NCI-H345 treated with DMSO at 0.1 percent for 48 hours (cell line): ENCODE measurements around the gene GTF3C2.
"Not testable (repeated sequence)": the region's sequence is repeated elsewhere in the genome, so short reads cannot be mapped to it uniquely, and the experiment has no call there.

Experiments
- DNase-seq: peaks from one replicate; lab custom pipeline; 2025; ENCODE audit not compliant: unreplicated experiment; lab: John Stamatoyannopoulos, UW

GTF3C2 gene

DNA sequence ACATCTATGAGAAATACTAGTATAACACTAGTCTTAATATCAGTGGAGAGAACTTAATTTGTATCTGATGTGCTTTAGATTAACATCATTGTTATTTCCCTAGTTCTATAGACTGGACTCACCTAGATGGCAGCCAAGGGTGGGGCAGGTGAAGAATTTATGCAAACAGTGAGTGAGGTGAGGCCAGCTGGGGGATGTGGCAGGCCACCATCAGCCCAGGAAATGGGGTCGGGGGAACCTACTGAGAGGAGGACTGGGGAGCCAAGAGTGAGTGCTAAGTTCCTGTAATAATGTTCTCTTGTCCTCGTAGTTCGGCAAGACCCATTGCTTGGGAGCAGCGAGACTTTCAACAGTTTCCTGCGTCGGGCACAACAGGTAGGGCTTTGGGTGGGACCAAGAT, 16.4 kb upstream of the GTF3C2 start:
- no peak for DNase-seq

- no peak for DNase-seq
These were observed 14.5 kb upstream of the GTF3C2 start for GRCh38 chr2:27370816-27371620.

GRCh38 chr2:27370026-27370815, 13.7 kb upstream of the GTF3C2 start, which contains the start of the genes EIF2B4 and SNX17:
Gene EIF2B4 (minus strand): TSS chr2:27370338. CDS start chr2:27370314, 24 bp downstream.
Gene SNX17 (plus strand): TSS chr2:27370616. CDS start chr2:27370744, 128 bp downstream.
- DNase-seq = peak; percentile 99

- no peak for DNase-seq
These were observed 13.0 kb upstream of the GTF3C2 start for GRCh38 chr2:27369471-27370025.

DNA sequence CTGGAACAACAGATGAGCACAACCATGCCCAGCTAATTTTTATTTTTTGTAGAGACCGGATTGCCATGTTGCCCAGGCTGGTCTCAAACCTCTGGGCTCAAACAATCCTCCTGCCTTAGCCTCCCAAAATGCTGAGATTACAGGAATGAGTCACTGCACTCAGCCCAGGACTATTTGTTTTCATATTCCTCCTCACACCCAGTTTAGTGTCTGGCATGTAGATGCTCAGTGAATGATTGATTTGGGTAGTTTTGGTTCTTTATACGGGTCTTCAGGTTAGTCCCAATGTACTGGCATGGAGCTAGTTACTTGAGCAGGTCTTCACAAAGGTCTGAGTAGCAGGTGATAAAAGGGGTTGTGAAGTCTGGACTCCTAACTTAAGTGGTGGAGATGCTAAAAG, 7.4 kb upstream of the GTF3C2 start:
- DNase-seq = no peak

- no peak for DNase-seq
These were observed 6.3 kb upstream of the GTF3C2 start for GRCh38 chr2:27362678-27363420.

DNA sequence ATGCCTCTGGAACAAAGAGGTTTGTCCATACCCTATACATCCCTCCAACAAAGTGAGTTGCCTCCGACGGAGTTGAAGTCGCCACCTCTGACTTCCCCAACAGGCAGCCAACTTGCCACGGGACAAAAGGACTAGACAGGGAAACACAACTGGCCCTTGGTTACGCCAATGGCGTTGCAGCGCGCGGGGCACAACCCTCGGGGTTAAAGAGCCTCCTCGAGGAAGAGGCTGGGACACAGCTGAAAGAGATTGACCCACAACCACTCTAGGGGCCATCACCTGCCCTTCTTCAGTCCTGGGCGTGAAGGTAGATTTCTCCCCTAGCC, 545 bp downstream of the GTF3C2 start:
- no peak for DNase-seq

DNA sequence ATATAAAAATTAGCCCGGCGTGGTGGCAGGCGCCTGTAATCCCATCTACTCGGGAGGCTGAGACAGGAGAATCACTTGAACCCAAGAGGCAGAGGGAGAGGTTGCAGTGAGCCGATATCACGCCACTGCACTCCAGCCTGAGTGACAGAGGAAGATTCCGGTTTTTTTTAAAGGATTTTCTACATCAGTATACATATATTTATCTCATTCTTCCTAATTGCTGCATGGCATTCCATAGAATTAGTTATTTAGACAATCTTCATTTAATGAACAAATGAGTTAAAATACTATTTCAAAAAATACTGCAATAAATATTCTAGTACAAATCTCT, 2.0 kb downstream of the GTF3C2 start:
- no peak for DNase-seq

DNA sequence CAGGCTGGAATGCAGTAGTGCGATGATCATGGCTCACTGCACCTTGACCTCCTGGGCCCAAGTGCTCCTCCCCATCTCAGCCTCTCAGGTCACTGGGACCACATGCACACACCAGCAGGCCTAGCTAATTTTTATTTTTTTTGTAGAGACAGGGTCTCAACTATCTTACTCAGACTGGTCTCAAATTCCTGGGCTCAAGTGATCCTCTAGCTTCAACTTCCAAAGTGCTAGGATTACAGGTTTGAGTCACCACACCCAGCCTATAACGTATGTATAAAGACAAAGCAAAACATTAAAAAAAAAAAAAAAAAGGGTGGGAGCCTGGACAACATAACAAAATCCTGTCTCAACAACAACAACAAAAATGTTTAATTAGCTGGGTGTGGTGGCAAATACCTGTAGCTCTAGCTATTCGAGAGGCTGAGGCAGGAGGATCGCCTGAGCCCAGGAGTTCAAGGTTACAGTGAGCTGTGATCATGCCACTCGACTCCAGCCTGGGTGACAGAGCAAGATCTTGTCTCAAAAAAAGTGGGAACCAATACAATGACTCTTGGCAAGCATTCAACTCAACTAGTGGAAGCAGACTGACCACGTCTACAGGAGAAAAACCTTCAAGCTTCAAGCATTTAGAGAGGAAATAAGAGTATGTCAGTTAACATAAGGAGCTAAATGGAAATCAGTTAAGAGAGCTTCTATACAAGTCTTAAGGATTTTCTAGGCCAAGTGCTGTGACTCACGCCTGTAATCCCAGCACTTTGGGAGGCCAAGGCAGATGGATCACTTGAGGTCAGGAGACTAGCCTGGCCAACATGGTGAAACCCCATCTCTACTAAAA, 2.6 kb downstream of the GTF3C2 start:
- no peak for DNase-seq

- DNase-seq = not testable (repeated sequence)
These were observed 3.2 kb downstream of the GTF3C2 start for GRCh38 chr2:27353386-27353761.

GRCh38 chr2:27351802-27352598, 4.6 kb downstream of the GTF3C2 start:
- DNase-seq = no peak

DNA sequence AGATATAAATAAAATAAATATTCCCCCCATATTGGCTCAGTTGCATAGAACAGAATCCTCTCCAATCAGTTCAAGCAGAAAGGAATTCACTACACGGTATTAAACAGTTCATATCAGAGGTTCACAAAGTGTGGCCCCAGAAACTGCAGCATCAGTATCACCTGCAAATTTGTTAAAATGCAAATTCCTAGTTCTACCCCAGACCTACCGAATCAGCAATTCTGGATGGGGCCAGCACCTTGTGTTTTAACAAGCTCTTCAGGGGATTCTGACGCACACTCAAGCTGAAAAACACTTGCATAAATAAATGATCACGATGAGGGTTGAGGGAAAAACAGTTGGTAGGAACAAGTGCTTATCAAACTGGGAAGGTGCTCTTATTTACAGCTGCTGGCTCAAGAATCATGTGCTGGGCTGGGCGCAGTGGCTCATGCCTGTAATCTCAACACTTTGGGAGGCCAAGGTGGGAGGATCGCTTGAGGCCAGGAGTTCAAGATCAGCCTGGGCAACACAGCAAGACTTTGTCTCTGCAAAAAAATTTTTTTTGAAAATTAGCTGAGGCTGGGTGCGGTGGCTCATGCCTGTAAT, 6.4 kb downstream of the GTF3C2 start:
- no peak for DNase-seq

GRCh38 chr2:27347641-27348040, 8.9 kb downstream of the GTF3C2 start:
- no peak for DNase-seq

DNA sequence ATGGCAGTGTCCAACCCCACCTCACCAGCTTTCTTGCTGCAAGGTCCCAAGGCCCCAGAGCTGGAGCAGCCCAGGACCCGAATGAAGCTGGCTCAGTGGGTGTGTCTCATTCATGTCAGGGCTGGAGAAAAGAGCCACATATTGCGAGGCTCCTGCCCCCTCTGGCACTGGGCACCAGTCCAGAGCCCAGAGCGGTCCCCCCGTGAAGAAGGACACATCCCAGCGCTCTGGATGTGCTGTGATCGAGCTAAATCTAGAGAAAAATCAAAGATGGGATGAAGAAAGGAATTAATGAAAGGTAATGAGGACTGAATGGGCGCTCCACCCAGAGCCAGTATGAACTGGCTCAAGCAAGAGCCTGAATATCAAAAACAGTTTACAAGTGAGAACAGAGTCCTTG, 20.4 kb downstream of the GTF3C2 start:
- no peak for DNase-seq

- no peak for DNase-seq
These were observed 21.3 kb downstream of the GTF3C2 start for GRCh38 chr2:27335311-27335710.

DNA sequence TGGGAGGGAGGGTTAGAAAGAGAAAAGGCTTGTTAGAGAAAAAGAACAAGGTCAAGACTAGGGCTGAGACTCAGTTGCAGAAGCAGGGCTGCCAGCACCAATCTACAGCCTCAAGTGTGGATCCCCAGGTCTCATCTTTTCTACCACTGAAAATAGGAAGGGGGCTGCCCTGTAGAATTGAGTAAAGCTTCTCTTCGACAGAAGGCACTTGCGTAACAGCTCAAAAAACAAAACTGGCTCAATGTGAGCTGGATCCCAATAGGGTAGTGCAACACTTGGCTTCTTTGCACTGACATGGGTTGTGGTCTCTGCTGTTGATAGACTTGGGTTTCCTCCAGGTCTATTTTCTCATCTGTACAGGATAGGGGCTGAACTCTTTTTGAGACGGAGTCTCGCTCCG, 31.8 kb downstream of the GTF3C2 start:
- no peak for DNase-seq

DNA sequence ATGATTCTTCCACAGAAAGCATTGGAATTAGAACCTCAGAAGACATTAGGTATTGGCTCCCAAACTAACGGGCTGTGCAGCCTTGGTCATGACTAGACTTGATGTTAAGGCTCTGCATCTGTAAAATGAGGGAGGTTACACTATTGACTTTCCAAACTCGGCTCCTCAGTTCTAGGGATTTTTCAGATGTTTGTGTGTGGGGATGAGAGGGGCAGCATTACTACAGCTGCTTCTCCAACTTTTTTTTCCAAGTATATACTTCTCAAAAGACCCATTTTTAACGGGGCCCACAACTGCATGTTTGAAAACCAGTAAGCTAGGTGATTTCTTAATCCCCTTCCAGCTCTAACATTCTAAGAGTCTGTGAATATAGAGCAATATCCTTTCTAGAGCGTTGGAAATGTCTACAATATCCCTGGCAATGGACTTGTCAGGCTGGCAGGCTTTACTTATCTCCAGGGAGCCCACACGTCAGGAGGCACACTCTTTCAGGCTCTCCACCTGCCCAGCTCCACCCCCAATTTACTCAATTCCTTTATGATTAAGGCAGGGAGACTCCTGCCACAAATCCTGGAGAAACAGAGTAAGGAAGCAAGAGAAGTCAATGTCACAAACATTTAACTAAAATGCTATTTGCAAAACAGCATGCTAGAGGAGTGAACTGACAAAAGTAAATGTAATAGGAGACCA, 32.8 kb downstream of the GTF3C2 start:
- peak; percentile 9 for DNase-seq

DNA sequence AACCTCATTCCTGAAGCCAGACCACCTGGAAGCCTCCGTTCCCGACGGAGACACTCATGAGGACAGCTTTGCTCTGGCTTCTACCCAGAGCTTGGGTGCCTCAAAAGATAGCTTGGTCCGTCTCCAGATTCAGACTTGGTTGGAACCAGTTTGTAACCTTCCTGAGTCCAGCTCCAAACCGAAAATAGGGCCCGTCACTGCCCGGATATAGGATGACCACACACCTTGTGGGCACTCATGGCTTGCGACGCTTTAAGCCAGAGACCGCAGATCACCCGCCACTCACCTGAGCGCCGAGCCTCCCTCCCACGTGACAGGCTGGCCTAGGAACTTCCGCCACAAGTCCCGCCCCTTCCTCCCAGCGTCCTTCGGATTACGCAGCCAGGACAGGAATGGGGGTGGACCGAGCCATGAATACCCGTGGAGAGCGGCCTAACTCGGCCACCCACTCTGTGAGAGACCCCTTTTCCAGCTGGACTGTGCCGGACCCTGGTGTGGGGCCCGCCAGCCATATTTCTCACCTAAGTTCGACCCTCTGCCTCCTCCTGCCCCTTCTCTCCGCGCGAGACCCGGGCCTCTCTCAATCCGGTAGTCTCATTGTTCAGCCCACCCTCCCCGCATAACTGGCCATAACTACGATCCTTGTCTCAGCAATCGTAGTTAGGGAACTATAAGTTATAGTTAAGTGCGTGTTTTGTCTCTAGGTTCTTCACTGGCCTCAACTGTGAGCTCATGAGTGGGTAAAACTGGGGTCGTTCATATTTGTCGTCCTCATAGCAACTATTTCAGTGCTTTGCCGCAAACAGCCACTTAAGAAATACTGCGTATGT, 33.6 kb downstream of the GTF3C2 start, which contains the start of gene MPV17:
MPV17 (minus strand) TSS at position 332 of the 830 bp plus-strand sequence. CDS start 580 bp downstream, outside the sequence.
- peak; percentile 90 for DNase-seq
